GM19193 (cell line): Measurements from ENCODE around the gene SERTAD2.

Experiments
- POLR2A ChIP-seq: IDR thresholded peaks from 4 replicates; pipeline ENCODE4 v1.6.1; 2011; ENCODE audit not compliant: insufficient read depth, insufficient read length; ENCODE audit errors: extremely low read depth

Gene SERTAD2

DNA sequence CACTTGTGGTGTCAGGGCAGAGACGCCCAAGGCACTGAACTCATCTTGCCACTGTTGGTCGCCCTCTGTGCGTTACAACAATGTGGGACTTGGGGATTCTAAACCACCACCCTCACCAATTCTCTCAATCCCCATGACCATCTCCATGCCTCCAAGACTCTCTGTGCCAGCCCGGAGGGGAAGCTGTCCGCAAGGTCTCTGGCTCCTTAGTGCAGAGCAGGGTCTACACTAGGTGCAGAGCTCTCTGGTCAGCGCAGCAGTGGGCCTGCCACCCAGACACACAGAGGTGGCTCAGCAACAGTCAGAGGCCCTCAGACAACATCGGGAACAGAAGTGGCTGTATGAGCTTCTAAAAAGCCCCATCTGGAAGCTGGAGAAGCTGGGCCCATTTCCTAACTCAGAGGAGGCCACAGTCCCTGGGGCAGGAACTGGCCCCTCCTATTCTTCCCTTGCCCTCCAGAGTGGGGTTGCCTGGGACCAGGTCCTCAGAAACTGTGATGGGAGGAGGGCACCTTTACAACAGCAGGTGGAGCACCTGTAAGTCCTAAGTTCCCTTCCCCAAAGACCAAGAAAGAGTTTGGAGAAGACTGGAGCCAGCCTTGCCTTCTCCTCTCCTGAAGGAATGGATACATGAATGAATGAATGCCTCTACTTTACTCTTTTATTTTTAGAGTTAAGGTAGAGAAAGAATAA, 37.7 kb downstream of the SERTAD2 start:
- no peak for TF ChIP-seq POLR2A

DNA sequence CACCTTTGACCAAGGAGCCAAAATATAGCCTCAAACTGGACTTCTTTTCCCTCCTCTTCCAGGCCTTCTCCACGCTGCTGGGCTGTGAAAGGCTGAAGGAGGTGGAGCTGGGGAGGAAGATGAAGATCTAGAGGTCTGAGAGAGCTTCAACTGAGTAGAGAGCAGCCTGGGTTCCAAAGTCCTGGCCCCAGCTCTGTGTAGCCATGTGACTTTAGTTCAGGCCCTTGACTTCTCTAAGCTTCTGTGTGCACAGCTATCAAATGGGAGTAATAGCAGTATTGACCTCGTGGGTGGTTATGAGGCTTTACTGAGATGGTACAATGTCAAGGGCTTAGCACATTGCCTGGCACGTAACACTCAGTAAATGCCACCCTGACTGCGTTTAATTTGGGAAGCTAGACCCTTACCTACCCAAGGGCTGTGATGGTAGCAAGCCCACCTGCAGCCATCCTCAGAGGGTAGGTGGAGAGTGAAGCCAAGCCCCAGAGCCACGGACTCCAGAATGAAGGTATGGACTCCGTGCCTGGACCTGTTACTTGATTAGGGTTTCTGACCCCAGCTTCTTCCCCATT, 38.4 kb downstream of the SERTAD2 start:
- TF ChIP-seq POLR2A: no peak

DNA sequence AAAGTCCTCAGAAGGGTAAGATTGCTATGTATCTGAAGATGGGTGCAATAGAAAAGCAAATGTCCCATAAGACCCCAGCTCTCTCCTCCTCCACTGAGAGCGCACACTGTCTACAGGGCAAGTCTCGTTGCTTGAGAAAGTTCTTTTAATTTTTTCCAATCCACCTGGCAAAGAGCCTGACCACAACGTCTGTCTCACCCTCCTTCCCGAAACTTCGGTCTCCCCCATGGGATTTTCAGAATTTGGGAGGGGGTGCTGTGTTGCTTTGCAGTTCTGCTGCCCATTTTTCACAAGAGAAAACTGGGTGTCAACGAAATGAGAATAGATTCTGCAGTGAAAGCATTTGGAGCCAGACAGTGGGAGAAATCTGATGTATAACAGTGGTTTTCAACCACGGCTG, 40.4 kb downstream of the SERTAD2 start:
- TF ChIP-seq POLR2A: no peak

DNA sequence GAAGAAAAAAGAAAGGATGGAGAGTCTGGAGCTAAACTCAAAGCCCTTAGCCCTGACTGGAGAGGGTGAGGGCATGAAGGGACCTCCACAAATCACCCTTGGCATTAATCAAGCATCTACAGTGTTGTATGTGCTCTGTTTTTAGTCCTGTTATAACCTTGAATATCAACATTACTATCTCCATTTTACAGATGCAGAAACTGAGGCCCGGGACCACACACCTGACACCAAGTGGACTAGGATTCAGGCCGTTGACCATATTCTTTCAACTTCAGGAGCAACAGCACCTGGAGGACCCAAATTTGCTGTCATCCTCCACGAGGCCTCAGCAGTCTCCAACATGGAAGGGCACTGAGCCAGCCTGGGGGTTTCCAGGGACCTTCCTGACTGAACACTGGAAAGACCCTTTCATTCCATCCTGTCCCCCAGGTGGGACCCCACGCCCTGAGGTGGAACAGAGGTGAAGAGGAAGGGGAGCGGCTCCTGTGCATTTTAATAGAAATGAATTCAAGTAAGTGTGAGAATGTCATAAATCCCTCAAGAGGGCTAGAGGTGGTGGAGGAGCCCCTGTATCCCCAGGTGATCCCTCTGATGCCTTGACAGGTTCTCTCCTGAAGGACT, 41.0 kb downstream of the SERTAD2 start:
- TF ChIP-seq POLR2A: no peak

DNA sequence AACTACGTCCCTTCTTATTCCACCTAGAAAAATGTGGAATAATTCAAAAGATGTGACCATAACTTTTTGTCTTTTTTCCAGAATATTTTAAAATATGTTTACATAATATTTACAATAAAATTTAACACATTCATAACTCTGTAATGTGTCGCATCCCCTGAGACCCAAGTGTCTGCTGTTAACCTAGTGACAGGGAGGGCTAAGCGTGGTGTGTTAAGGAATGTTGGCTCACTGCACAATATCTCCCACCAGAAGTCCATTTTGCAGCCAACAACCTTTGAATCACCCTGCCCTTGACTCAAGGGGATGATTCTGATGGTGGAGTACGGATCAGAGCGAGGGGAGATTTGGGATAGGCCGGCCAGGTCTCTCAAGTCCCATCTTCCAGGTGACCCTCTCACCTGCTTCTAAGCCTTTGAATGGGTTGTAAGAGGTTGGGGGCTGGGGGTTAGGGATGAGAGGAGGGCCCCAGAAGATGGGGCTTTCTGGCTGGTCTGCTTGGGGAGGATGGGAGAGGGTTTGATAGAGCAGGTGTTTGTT, 43.3 kb downstream of the SERTAD2 start:
- no peak for TF ChIP-seq POLR2A

DNA sequence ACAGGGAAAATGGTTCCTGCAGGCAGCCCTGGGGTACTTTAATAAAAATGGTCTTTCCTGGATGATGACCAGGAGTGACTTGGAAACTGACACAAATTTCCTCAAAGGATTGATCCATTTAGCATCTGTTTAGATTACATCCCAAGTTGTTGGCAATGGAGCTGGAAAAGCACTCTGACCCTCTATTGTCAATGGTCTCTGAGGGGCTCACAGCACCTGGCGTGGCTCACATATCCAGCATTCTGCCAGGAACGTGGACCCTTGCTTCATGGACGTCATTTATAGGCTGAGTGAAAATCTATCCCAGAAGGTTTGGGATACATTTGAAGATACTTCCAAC, 43.8 kb downstream of the SERTAD2 start:
- TF ChIP-seq POLR2A: no peak

DNA sequence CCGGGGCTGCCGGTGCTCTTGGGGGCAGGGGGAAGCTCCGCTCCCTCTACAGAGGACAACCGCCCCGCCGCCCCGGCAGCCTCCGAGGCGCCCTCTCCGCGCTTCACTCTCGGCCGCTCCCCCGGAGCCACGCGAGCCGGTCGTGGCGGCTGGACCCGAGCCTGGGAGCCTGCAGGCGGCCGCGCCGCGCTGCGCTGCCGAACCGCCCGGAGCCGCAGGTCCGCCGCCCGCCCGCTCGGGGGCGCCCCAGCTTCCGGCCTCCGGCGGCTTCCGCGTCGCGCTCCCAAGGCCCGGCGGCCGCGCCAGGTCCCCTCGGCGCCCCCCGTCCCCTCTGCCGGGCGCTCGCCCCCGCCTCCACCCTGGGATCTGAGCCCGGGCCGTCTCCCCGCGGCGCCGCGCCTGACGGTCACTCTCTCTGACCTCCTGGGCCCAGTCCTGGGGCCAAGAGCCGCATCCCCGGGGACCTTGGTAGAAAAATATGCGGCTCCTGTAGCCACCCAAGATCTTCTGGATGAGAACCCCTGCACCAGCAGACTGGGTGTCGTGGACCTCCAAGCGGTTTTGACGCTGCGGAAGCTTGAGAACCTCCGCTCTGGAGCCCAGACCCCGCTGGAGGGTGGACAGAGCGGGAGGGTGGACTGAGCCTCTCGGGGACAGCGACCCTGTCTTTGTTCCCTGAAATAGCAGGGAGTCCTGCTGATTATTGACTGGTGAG, 44.3 kb downstream of the SERTAD2 start:
- peak; percentile 55 for TF ChIP-seq POLR2A

DNA sequence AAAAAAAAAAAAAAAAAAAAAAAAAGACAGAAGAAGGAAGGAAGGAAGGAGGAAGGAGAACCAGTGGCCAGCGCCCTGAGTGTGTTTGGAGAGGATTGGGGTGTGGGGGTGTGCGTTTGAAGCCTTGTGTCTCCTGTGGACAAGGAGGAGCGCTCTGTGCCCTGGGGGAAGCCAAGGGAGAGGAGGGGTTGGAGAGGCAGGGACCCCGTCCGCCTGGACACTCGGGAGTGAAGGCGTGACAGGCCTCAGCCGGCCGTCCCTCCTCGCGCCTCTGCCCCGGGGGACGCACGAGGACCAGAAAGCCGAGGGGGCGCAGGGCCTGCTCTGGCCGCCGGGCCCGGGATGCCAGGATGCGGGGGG, 44.9 kb downstream of the SERTAD2 start:
- TF ChIP-seq POLR2A: no peak

DNA sequence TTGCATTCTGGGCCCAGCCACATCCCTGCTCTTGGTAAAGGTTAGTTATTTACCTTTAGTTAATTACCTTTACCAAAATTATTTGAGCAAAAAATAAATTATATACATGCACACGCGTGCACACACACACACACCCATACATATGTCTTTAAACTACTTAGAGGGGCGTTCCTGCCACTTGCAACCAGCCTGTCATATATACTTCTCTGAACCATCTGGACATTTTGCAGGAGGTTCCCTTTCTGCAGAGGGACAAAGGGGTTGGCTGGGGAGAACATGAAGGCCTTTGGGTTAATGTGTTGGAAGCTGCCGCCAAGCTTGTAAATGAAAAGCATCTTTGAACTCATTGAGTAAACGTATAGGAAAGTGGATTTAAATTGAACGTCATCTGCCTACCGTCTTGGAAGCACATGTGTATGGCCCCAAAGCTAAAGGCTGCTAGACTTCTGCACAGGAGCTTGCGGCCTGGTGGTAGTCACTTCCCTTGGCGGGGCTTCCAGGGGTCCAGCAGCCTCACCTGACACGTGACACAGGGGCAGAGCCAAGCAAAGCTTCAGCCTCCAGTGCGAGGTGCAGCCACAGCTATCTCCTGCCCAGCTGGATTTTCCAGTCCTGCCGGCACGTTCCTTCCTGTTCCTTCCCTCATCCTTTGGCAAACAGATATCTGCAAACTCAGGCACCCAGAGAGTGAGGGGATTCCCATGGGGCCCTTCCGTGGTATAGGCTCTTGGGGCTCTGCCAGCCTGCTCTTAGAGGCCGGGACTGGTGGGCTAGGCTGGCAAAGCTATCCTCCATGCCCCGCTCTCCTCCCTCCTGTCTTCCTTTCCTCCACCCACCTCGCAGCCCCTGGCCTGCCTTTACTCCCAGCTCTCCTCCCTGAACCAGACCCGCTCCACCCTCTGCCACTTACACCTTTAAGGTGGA, 46.1 kb downstream of the SERTAD2 start:
- TF ChIP-seq POLR2A: no peak

DNA sequence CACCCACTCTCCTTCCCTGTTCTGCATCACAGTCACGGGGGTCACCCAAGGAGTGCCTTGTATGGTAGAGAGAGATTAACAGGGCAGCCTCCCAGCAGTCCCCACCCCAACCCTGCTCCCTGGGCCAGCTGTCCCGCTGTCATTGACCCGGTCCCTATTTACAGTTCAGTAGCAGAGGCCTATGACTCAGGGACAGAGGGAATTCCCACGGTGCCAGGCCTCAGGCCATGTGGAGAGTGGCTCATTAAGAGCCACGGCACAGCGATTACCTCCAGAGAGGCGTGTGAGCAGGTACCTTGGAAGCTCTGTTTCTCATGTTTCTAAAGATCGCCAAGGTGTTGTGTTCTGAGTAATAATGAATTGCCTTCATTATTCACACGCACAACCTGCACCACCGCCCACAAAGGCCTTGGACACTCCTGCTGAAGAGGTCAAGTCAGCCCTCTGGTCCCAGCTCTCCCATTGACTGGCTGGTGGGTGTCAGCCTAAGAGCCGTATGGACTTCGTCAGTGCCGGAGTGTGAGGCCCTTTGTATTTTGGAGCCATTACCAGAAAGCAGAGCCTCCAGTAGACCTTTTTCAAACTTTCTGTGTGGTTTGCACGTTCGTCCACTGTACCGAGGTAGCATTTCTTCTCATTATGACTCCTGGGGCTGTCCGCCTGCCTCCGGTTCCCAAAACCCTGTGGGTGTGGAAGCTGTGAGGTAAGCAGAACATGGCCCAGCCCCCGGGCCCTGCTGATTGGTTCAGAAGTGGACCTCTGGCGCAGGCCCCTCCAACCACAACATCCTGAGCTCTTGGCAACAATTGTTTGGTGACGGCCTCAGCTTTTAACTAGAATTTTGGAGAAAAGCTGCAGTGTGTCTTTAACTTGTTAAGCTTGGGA, 47.0 kb downstream of the SERTAD2 start:
- TF ChIP-seq POLR2A: peak; percentile 40

DNA sequence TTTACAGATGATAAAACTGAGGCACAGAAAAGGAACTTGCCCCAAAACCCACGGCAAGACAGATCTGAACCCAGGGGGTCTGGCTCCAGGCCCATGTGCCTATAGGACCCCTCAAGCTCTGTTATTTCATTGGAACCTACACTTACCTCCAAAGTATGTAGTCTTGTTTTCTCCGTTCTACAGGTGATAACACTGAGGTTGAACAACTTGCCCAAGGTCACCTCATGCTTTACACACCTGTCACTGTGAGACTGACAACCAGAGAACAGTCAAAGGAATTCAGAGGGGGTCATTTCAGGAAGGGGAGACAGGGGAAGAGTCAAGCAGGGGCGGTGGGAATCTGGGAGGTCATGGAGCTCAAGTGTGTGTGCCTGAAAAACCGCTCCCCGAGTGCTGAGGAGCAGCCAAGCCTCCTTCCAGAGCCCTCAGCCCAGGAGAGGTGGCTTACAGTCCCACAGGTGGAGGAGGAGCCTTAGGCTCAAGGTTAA, 47.7 kb downstream of the SERTAD2 start:
- no peak for TF ChIP-seq POLR2A

DNA sequence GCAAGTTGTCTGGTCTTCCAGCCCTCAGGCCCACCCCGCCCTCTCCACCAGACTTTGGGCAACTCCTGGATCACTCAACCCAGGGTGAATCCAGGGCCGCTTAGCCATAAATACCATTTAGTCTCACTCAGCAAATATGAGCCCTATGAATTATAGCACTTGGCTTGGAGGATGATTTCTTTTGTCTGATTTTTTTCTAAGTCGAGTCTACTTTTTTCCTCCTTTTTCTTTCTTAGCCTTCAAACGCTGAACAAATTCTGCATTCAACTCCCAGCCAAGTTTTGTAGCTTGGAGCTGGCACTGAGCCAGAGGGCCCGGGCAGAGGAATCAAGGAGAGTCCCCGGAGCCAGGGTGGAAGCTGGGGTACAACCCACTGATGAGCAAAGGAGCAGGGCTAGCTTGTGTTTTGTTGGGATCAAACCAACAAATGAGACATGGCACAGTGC, 48.7 kb downstream of the SERTAD2 start:
- TF ChIP-seq POLR2A: no peak

DNA sequence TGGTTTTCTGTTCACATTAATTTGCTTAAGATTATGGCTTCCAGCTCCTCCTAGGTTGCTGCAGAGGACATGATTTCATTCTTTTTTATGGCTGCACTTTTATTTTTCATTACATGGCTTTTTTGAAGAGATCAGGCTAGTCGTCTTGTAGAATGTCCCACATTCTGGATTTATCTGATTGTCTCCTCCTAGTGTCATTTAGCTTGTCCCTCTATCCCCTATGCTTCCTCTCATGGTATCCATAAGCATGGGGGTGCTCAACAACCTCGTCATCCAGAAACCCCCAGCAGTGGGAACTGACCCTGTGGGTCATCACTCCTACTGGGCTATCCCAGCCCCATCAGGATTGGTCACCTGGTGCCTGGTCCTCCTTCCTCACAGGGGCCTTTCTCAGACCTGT, 49.6 kb downstream of the SERTAD2 start:
- no peak for TF ChIP-seq POLR2A
